GM12865 (cell line): ENCODE data around the gene FBXO7.

ENCODE experiments used
- DNase-seq: peaks from one replicate; pipeline ENCODE4 v3.0.0; 2010; ENCODE audit warnings: low read depth
- H3K4me3 ChIP-seq: 2 replicates; pipeline ENCODE4 v1.5.1; 2011; ENCODE audit warnings: mild to moderate bottlenecking, low read depth, low read length, control low read depth
- CTCF ChIP-seq: IDR thresholded peaks from 2 replicates; pipeline ENCODE4 v1.5.1; 2011; ENCODE audit warnings: low read length, control low read depth, low read depth, inconsistent platforms; ENCODE audit not compliant: insufficient read depth; ENCODE audit errors: missing control alignments

Gene FBXO7

GRCh38 chr22:32501836-32502752, 27.5 kb downstream of the FBXO7 start:
- no peak for TF ChIP-seq CTCF
- no peak for DNase-seq
- no peak overlapping the region for H3K4me3 ChIP-seq

- no peak for DNase-seq
- no peak for TF ChIP-seq CTCF
- no peak overlapping the region for H3K4me3 ChIP-seq
These were observed 34.4 kb downstream of the FBXO7 start for GRCh38 chr22:32509045-32509444.

- no peak for DNase-seq
- TF ChIP-seq CTCF: no peak
- H3K4me3 ChIP-seq: no peak overlapping the region
These were observed 36.7 kb downstream of the FBXO7 start for GRCh38 chr22:32511274-32511673.

GRCh38 chr22:32511776-32512175, 37.2 kb downstream of the FBXO7 start:
- no peak for DNase-seq
- no peak for TF ChIP-seq CTCF
- no peak overlapping the region for H3K4me3 ChIP-seq

GRCh38 chr22:32512267-32512982, 37.8 kb downstream of the FBXO7 start:
- TF ChIP-seq CTCF: no peak
- H3K4me3 ChIP-seq: no peak overlapping the region
- DNase-seq: no peak

GRCh38 chr22:32515084-32515483, 40.5 kb downstream of the FBXO7 start:
- no peak overlapping the region for H3K4me3 ChIP-seq
- DNase-seq: no peak
- no peak for TF ChIP-seq CTCF
